ENCODE results near the gene SLC41A3. TPM values are rescaled to one million over a fixed set of nuclear protein-coding genes. Genes with fewer than 3 reads are reported as not detected.
"Not testable (repeated sequence)": the region's sequence is repeated elsewhere in the genome, so short reads cannot be mapped to it uniquely, and the experiment has no call there.

SLC41A3 gene
- total and polyA plus RNA-seq, 2 experiments from 2014 or later = 33.4 to 55.1 TPM

- DNase-seq (ENCODE audit: low read depth in 1 of 2, low spot score in 1 of 2) = no peak
- H3K4me3 ChIP-seq = no peak overlapping the region
These were observed 33.3 kb downstream of the SLC41A3 start for GRCh38 chr3:126050626-126051025.

DNA sequence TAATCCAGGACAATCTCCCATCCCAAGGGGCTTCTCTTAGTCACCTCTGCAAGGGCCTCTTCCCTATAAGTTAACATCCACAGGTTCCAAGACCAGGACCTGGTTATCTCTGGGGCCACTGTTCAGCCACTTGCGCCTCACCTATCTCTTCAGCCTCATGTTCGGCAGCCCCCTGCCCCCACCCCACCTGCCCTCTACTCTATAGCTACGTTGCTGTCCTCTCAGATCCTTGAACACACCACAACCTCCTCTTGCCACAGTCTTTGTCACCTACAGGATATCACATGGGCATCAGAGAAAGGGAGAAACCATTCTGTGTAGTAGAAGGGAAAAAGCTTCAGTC, 33.9 kb downstream of the SLC41A3 start:
- DNase-seq (ENCODE audit: low read depth in 1 of 2, low spot score in 1 of 2) = no peak
- H3K27me3 ChIP-seq = no peaks in the 10 kb centered on the region

More at GRCh38 chr3:126050626-126051025, 33.3 kb downstream of the SLC41A3 start:
- Histone ChIP-seq H3K27ac (no peak overlapping the region), H3K36me3 (no peaks in the 10 kb centered on the region), H3K4me1 (ENCODE audit: low read depth) (no peaks in the 10 kb centered on the region), H3K27me3 (no peaks in the 10 kb centered on the region), H3K9me3 (ENCODE audit: low read depth) (no peaks in the 10 kb centered on the region)
- no peak for TF ChIP-seq CTCF (IDR thresholded peaks at IDR 0.05; ENCODE audit: low read depth, low read length)

GRCh38 chr3:126049289-126050049, 34.5 kb downstream of the SLC41A3 start:
- no peak overlapping the region for H3K27ac ChIP-seq
- H3K27me3 ChIP-seq = no peaks in the 10 kb centered on the region
- no peak for TF ChIP-seq CTCF (IDR thresholded peaks at IDR 0.05; ENCODE audit: low read depth, low read length)
- no peak overlapping the region for H3K4me3 ChIP-seq
- no peaks in the 10 kb centered on the region for H3K4me1 ChIP-seq (ENCODE audit: low read depth)
- no peak for DNase-seq (ENCODE audit: low read depth in 1 of 2, low spot score in 1 of 2)
- no peaks in the 10 kb centered on the region for H3K36me3 ChIP-seq
- H3K9me3 ChIP-seq (ENCODE audit: low read depth) = no peaks in the 10 kb centered on the region

More for the DNA sequence above, 33.9 kb downstream of the SLC41A3 start:
- H3K27ac ChIP-seq = no peak overlapping the region
- no peaks in the 10 kb centered on the region for H3K9me3 ChIP-seq (ENCODE audit: low read depth)
- TF ChIP-seq CTCF (IDR thresholded peaks at IDR 0.05; ENCODE audit: low read depth, low read length) = no peak
- no peaks in the 10 kb centered on the region for H3K36me3 ChIP-seq
- no peak overlapping the region for H3K4me3 ChIP-seq
- no peaks in the 10 kb centered on the region for H3K4me1 ChIP-seq (ENCODE audit: low read depth)

- Histone ChIP-seq H3K36me3 (no peaks in the 10 kb centered on the region), H3K9me3 (ENCODE audit: low read depth) (no peaks in the 10 kb centered on the region), H3K4me3 (no peak overlapping the region), H3K27ac (no peak overlapping the region), H3K4me1 (ENCODE audit: low read depth) (no peaks in the 10 kb centered on the region), H3K27me3 (no peaks in the 10 kb centered on the region)
- TF ChIP-seq CTCF (IDR thresholded peaks at IDR 0.05; ENCODE audit: low read depth, low read length) = no peak
- DNase-seq (ENCODE audit: low read depth in 1 of 2, low spot score in 1 of 2) = no peak
These were observed 43.5 kb downstream of the SLC41A3 start for GRCh38 chr3:126040386-126040785.

DNA sequence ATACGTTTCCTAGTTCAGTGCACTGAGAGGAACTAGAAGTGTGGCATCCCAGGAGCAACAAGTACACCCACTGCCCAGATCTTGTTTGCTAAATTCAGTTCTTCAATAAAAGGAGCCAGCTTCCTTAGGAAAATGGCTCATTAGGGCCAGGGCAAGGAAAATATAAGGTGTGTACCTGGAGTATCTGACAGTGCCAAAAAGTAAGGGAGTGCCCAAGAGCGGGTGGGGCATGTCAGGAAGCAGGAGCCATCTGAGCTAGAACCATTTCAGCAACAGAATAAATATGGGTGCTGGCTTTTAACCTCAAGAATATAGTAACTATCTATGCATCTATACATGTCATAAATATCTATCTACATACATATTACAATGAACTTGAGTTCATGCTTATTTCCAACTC, 44.1 kb downstream of the SLC41A3 start:
- H3K27ac ChIP-seq = no peak overlapping the region
- no peaks in the 10 kb centered on the region for H3K36me3 ChIP-seq
- H3K9me3 ChIP-seq (ENCODE audit: low read depth) = no peaks in the 10 kb centered on the region
- no peaks in the 10 kb centered on the region for H3K4me1 ChIP-seq (ENCODE audit: low read depth)
- DNase-seq (ENCODE audit: low read depth in 1 of 2, low spot score in 1 of 2) = no peak
- H3K4me3 ChIP-seq = no peak overlapping the region
- H3K27me3 ChIP-seq = no peaks in the 10 kb centered on the region
- TF ChIP-seq CTCF (IDR thresholded peaks at IDR 0.05; ENCODE audit: low read depth, low read length) = no peak

DNA sequence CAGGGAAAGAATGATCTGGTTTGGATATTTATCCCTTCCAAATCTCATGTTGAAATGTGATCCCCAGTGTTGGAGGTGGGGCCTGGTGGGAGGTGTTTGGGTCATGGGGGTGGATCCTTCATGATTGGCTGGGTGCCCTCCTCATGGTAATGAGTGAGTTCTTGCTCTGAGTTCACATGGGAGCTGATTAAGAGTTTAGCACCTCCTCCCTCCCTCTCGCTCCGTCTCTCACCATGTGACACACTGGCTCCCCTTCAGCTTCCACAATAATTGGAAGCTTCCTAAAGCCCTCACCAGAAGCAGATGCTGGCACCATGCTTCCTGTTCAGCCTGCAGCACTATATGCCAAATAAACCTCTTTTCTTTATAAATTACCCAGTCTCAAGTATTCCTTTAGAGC, 45.1 kb downstream of the SLC41A3 start:
- not testable (repeated sequence) for H3K4me3 ChIP-seq; H3K4me1 ChIP-seq (ENCODE audit: low read depth); H3K27me3 ChIP-seq; H3K9me3 ChIP-seq (ENCODE audit: low read depth); H3K36me3 ChIP-seq; H3K27ac ChIP-seq; DNase-seq (ENCODE audit: low read depth in 1 of 2, low spot score in 1 of 2)

All from cardiac muscle cell (in vitro differentiated cells and primary cell).